ENCODE measurements around the gene LGI4.

Gene LGI4

DNA sequence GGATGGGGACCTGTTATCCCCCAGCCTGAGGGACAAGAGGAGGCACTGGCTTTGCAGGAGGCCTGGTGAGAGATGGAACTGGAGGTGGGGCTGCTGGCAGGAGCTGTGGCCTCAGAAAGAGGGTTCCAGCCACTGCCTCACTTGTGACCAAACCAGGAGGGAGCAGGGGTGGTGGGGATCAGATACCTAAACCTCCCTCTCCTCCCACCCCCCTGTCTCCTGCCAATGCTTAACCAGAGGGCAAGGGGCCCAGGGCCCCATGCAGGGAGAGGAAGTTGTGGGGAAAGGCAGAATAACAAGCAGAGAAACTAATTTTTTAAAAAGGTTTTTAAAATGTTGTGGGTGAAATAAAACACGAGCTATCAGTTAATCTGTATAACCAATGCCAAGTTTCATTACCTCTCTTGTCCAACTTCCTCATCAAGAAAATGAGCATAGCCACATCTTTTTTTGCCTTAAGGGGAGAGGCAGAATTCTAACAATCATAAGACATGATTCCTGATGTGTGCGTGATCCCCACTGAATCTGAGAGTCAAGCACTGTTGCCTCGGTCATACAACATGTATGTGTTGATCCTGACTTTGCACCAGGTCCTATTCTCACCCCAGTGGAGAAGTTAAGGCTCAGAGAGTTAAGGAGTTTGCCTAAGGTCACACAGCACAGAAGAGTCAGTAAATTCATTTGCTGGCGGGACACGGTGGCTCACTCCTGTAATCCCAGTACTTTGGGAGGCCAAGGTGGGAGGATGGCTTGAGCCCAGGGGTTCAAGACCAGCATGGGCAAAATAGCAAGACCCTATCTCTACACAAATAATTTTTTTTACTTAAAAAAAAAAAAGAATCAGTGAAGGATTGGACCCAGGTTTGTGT, 32.6 kb upstream of the LGI4 start:
- no peak overlapping the region for H3K4me3 ChIP-seq (ENCODE audit: low read length)

DNA sequence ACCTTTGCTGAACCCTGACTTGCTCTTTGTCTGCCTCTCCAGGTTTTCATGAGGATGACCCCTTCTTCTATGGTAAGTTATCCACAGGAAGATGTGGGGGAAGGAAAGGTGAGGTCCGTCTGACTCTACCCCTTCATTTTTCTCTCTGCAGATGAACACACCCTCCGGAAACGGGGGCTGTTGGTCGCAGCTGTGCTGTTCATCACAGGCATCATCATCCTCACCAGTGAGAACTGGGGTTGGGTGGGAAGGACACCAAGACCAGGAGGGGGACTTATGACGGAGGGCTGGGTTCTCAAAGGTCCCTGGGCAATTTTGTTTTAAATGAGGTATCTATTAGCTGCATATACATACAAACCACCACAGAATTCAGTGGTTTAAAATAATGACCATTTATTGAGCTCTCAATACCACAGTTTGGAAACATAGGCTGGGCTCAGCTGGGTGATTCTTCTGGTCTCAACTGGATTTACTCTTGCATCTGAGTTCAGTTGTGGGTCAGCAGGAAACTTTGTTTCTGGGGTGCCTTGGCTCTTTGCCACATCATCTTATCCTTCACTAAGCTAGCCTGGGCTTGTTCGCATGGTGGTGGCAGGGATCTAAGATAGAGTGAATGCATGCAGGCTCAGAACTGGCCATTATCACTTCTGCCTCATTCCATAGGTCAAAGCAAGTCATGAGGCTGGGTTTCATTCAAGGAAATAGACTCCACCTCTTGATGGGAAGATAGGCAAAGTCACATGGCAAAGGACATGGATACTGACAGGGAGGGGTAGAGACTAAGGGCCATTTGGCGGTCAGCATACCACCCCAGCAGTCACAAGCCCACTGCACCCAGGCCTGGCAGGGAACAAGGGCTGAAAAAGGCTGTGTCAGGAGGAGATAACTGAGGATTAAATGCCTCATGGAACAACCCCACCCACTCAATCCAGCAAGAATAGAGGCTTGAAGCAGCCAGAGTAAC, 31.5 kb upstream of the LGI4 start:
- DNase-seq (ENCODE audit: low read depth) = no peak
- TF ChIP-seq, protein P1, sequence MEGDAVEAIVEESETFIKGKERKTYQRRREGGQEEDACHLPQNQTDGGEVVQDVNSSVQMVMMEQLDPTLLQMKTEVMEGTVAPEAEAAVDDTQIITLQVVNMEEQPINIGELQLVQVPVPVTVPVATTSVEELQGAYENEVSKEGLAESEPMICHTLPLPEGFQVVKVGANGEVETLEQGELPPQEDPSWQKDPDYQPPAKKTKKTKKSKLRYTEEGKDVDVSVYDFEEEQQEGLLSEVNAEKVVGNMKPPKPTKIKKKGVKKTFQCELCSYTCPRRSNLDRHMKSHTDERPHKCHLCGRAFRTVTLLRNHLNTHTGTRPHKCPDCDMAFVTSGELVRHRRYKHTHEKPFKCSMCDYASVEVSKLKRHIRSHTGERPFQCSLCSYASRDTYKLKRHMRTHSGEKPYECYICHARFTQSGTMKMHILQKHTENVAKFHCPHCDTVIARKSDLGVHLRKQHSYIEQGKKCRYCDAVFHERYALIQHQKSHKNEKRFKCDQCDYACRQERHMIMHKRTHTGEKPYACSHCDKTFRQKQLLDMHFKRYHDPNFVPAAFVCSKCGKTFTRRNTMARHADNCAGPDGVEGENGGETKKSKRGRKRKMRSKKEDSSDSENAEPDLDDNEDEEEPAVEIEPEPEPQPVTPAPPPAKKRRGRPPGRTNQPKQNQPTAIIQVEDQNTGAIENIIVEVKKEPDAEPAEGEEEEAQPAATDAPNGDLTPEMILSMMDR (conservative IDR thresholded peaks at IDR 0.05; ENCODE audit: low read depth, low read length) = no peak
- H3K4me3 ChIP-seq (ENCODE audit: low read length) = no peak overlapping the region

More for the DNA sequence above, 32.6 kb upstream of the LGI4 start:
- no peak for DNase-seq (ENCODE audit: low read depth)
- TF ChIP-seq, protein P1 (conservative IDR thresholded peaks at IDR 0.05; ENCODE audit: low read depth, low read length) = no peak

DNA sequence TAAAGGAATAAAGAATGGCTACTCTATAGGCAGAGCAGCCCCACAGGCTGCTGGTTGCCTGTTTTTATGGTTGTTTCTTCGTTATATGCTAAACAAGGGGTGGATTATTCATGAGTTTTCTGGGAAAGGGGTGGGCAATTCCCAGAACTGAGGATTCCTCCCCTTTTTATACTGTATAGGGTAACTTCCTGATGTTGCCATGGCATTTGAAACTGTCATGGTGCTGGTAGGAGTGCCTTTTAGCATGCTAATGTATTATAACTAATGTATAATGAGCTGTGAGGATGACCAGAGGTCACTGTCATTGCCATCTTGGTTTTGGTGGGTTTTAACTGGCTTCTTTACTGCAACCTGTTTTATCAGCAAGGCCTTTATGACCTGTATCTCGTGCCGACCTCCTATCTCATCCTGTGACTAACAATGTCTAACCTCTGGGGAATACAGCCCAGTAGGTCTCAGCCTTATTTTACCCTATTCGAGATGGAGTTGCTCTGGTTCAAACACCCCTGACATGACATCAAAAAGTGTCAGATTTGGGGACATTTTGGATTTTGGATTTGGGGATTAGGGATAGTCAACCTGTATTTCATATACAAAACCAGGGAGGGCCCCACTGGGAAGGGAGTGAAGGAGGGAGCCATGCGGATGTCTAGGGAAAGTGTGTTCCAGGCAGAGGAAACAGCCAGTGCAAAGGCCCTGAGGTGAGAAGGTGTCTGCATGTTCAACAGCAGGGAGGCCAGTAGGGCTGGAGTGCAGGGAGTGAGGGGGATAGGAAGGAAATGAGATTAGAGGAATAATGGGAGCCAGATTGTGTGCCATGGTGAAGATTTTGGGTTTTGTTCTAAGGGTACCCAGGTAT, 30.6 kb upstream of the LGI4 start:
- no peak for DNase-seq (ENCODE audit: low read depth)
- TF ChIP-seq, protein P1 (conservative IDR thresholded peaks at IDR 0.05; ENCODE audit: low read depth, low read length) = no peak
- H3K4me3 ChIP-seq (ENCODE audit: low read length) = no peak overlapping the region

DNA sequence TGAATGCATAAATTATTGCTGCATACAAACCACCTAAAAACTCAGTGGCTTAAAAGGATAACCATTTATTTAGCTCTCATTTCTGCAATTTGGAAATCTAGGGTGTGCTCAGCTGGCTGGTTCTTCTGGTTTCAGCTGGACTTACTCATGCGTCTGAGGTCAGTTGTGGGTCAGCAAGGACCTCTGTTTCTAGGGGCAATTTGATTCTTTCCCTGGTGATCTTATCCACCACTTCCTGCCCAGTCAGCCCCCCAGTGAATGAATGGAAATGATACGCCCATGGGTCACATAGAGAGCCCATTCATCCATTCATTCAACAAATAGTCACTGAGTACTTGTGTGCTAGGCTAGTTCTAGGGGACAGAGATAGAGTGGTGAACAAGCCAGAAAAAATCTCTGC, 29.6 kb upstream of the LGI4 start:
- TF ChIP-seq, protein P1 (conservative IDR thresholded peaks at IDR 0.05; ENCODE audit: low read depth, low read length) = no peak
- no peak for DNase-seq (ENCODE audit: low read depth)
- no peak overlapping the region for H3K4me3 ChIP-seq (ENCODE audit: low read length)

DNA sequence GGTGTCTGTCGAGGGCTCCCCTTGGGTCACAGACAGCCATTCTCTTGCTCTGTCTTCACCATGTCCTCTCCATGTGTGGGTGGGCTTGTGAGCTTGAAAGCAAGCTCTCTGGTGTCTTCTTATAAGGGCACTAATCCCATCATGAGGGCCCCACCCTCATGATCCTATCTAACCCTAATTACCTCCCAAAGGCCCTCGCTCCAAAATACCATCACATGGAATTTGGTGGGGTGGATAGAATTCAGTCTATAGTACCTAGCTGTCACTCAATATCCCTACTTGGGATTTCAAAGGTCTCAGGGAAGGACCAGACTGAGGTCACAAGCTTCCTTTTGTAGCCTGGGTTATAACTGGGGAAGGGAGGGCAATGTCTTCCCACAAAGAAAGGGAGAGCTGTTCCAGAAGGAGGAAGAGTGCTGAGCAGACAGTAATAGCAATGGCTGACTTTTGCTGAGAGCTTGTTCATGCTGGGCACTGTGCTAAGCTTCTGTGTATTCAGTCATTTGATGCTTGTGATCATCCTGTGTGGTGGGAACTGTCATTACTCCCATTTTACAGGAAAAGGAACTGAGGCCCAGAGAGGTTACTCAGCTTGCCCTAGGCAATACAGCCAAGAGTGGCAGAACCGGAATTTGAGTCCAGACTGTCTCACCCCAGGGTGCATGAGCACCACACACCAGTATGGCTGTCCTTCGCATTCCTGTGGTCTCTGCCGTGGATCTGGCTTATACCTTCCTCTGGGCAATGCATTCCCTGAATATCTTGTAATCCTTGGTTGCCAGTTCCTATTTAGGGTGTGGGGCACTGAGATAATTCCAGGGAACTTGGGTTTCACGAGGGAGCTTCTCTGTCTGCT, 27.8 kb upstream of the LGI4 start:
- TF ChIP-seq, protein P1 (conservative IDR thresholded peaks at IDR 0.05; ENCODE audit: low read depth, low read length) = no peak
- no peak overlapping the region for H3K4me3 ChIP-seq (ENCODE audit: low read length)
- DNase-seq (ENCODE audit: low read depth) = no peak

DNA sequence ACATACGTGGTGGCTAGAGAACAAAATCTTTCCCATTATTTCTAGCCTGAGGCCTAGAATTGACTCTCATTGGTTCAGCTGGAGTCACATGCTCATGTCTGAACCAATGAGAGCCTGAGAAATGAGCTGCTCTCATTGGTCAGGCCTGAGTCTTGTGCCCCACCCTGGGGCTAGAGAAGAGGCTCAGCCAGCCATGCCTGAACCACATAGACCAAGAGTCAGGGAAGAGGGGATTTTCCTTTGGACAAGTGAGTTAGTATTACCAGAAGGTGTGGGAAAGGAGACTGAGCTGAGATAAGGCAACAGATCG, 26.5 kb upstream of the LGI4 start:
- H3K4me3 ChIP-seq (ENCODE audit: low read length) = no peak overlapping the region
- DNase-seq (ENCODE audit: low read depth) = no peak
- TF ChIP-seq, protein P1 (conservative IDR thresholded peaks at IDR 0.05; ENCODE audit: low read depth, low read length) = no peak
